Right renal pelvis (tissue), 4 donors: Measurements from ENCODE around the gene NOL4L. TPM values are rescaled to one million over a fixed set of nuclear protein-coding genes. Genes with fewer than 3 reads are reported as not detected.
"Not testable (repeated sequence)": the region's sequence is repeated elsewhere in the genome, so short reads cannot be mapped to it uniquely, and the experiment has no call there.

Experiments used
- DNase-seq, 4 donors: peaks; one replicate each; pipeline ENCODE4 v3.0.0-alpha.2; 2013; ENCODE audit warnings: low read depth in 4 of 4, low spot score in 3 of 4, missing footprints in 1 of 4
- polyA plus RNA-seq, 4 donors: library from polyadenylated mRNA; unstranded; fragments of 120-200 nt; gene quantifications; one replicate each; pipeline ENCODE4 v1.2.1, GENCODE V29; 2013; ENCODE audit not compliant: insufficient read length in 4 of 4

NOL4L gene
- polyA plus RNA-seq, 4 donors: 47.1 to 62.0 (median 51.7) TPM

DNA sequence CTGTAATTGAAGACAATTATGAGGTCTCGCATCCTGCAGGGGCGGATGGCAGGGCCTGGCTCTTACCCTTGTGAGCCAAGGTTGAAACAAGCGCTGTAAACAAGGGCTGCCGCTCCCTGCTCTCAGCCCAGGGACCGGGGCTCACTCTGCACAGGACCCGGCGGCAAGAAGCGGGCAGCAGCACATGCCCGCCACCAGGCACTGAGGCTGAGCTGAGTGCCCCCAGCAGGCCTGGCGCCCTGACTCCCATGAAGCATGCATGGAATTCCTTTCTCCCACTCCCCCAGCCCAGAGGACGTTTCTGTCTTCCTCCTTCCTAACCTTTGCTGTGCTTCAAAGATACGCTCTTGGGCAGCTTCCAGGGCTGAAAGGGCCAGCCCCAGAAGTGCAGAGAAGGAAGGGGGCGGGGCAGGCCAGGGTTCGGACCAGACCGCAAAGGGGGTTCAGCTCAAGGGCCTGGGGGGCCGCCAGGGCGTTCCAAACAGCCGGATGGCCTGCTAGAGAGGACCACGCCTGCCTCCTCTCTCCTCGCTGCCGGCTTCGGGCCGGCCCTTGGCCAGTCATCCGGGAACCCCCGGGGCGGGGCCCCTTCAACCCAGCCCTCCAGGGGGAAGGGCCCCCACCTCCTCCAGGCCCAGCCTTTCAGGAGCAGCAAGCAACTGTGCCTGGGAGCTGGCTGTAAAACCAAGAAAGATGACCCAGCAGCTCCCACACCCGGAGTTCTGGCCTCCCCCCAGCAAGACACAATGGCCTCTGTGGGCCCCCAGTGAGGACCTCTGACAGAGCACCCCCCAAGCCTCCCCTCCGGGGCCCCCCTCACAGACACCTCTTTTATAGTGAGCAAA lies 109.9 kb downstream of the NOL4L start:
- DNase-seq: peak in 3 of 4 donors; percentile 78 to 90 (median 89)

GRCh38 chr20:32474717-32474966 lies 110.5 kb downstream of the NOL4L start:
- no peak for DNase-seq

- no peak for DNase-seq
These were observed 111.0 kb downstream of the NOL4L start for GRCh38 chr20:32474009-32474716.

DNA sequence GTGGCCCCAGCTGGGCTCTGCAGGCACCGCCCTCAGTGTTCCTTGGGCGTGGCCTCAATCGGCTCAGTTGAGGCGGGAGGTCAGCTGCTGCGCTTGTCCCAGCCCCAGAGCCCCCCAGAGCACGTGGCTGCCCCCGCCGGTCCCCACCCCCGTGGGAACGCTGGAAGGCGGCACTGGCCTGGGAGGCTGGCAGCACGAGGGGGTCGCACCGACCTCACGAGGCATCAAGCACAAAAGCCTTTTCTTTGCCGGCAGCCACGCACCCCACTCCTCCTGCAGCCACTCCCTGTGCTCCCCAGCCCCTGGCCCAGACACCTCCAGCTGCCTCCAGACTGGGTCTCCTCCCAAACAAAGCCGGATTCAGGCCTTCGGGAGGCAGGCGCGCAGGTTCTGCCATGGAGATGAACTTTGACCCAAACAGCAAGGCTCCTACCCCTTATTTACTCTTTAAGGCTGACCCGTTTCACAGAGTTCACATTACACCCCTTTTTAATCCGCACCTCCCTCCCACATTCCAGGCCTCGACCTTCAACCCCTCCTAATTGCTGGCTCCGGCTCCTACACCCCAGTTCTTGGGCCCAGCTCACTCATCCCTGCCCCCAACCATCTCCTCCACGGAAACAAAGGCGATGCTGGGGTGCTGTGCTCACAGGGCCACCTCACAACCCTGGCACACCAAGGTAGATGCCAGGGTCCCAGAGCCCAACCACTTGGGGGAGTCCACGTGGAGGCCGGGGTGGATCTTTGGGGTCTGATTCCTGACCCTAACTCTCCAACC lies 111.7 kb downstream of the NOL4L start:
- no peak for DNase-seq

GRCh38 chr20:32472581-32473207 lies 112.4 kb downstream of the NOL4L start:
- no peak for DNase-seq

DNA sequence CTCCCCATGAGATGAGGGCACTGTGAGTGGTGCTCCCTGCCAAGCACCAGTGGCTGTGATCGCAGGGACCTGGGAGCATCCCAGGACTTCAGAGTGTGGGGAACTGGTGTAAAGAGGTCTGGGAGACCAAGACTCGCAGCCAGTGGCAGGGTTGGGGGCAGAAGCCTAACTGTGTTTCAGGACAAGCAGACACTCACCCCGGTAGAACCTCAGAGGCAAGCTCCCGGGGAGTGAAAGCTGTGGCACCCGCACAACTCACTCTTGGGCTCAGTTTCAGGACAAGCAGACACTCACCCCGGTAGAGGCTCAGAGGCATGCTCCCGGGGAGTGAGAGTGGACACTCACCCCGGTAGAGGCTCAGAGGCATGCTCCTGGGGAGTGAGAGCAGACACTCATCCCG lies 114.2 kb downstream of the NOL4L start:
- DNase-seq: no peak

GRCh38 chr20:32470025-32470861 lies 114.9 kb downstream of the NOL4L start:
- DNase-seq: no peak

DNA sequence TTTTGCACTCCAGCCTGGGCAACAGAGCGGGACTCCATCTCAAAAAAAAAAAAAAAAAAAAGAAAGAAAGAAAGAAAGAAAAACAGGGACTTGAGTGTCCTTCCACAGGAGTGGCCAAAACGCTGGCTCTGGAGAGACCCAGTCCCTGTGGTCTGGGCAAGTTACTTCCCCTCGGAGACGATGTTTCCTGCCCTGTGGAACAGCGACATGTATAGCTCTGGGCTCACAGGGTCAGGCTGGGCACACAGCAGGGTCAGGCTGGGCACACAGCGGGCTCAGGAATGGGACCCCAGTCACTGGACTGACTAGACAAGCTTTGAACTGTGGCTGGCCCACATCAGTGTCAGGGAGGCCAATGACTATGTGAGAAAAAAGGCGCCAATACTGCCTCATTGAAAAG lies 116.3 kb downstream of the NOL4L start:
- no peak for DNase-seq

DNA sequence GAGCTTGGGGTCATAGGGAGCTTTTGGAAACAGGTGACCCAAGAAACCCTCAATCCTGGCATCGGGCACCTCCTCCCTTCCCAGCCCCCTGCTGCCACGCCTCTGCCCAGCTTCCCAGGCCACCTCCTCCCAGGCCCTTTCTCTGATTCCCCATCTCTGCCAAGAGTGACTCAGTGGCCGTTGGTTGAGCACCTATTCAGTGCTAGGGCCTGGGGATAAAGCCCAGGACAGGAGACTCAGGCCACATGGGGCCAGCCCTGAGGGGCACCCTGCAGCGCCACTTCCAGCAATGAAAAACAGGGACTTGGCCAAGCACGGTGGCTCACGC lies 116.9 kb downstream of the NOL4L start:
- DNase-seq: no peak

- no peak for DNase-seq
These were observed 117.4 kb downstream of the NOL4L start for GRCh38 chr20:32467506-32468312.

- DNase-seq: no peak
These were observed 118.2 kb downstream of the NOL4L start for GRCh38 chr20:32466739-32467505.

- DNase-seq: not testable (repeated sequence)
These were observed 119.0 kb downstream of the NOL4L start for GRCh38 chr20:32465901-32466675.

GRCh38 chr20:32465092-32465900 lies 119.8 kb downstream of the NOL4L start:
- DNase-seq: no peak

- DNase-seq: no peak
These were observed 120.6 kb downstream of the NOL4L start for GRCh38 chr20:32464401-32465091.

GRCh38 chr20:32463642-32464400 lies 121.3 kb downstream of the NOL4L start:
- DNase-seq: no peak
